Uterus (tissue), 4 donors: ENCODE results near the gene HELT. TPM values are rescaled to one million over a fixed set of nuclear protein-coding genes. Genes with fewer than 3 reads are reported as not detected.
A peak's percentile ranks its signal among the peaks of the same experiment; 100 is the strongest.

Experiments
- DNase-seq, 2 donors: peaks; one replicate each; pipeline ENCODE4 v3.0.0-alpha.2; 2019 to 2020
- H3K27ac ChIP-seq, 2 donors: fragments of 200-600 bp; sonication (generic); 1 replicate in 1 of 2; 2 replicates in 1 of 2; pipeline ENCODE4 v1.5.1; 2016 to 2018
- H3K27me3 ChIP-seq, 2 donors: fragments of 200-600 bp; sonication (generic); one replicate each; pipeline ENCODE4 v1.5.1; 2018 to 2019; ENCODE audit warnings: control low read depth in 1 of 2
- H3K36me3 ChIP-seq, 2 donors: fragments of 200-600 bp; sonication (generic); one replicate each; pipeline ENCODE4 v1.5.1; 2019; ENCODE audit warnings: control low read depth in 1 of 2
- H3K4me1 ChIP-seq, 2 donors: fragments of 200-600 bp; sonication (generic); one replicate each; pipeline ENCODE4 v1.5.1; 2018 to 2019; ENCODE audit warnings: control low read depth in 1 of 2
- H3K4me3 ChIP-seq, 2 donors: fragments of 200-600 bp; sonication (generic); 1 replicate in 1 of 2; 2 replicates in 1 of 2; pipeline ENCODE4 v1.5.1; 2018 to 2019; ENCODE audit warnings: mild to moderate bottlenecking in 1 of 2
- H3K9me3 ChIP-seq, 2 donors: fragments of 200-600 bp; sonication (generic); one replicate each; pipeline ENCODE4 v1.5.1; 2019; ENCODE audit warnings: control low read depth in 1 of 2
- POLR2A ChIP-seq, 2 donors: fragments of 450-650 bp; IDR thresholded peaks; one replicate each; pipeline ENCODE4 v1.6.1; 2016; ENCODE audit warnings: antibody characterized with exemption in 2 of 2, mild to moderate bottlenecking in 1 of 2, moderate library complexity in 1 of 2
- intact Hi-C: fragments of 100-400 bp; cut with DNase I; formaldehyde crosslinking; loops from one replicate; pipeline ENCODE4 v1.15.1; 2023; ENCODE audit warnings: low total_unique reads
- total RNA-seq, 4 donors: library from RNA; depleted of rRNA in 3 of 4; stranded (reverse); fragments of >200 nt in 3 of 4; gene quantifications; one replicate each; pipeline versions ENCODE4 v1.1.0 to v1.2.4, GENCODE V29; 2014 to 2023
- TF ChIP-seq, protein P1 (sequence below), 4 experiments: fragments of 200-600 bp in 2 of 4; fragments of 450-650 bp in 2 of 4; sonication (generic) in 2 of 4; IDR thresholded peaks; one replicate each; pipeline ENCODE4 v1.5.1; 2016 to 2019; ENCODE audit warnings: antibody characterized with exemption in 4 of 4, mild to moderate bottlenecking in 2 of 4, moderate library complexity in 1 of 4
- donor health status: DM: yes; HTN: yes; CAD: no.

HELT gene
- total RNA-seq, 4 donors from 2014 or later = not detected

DNA sequence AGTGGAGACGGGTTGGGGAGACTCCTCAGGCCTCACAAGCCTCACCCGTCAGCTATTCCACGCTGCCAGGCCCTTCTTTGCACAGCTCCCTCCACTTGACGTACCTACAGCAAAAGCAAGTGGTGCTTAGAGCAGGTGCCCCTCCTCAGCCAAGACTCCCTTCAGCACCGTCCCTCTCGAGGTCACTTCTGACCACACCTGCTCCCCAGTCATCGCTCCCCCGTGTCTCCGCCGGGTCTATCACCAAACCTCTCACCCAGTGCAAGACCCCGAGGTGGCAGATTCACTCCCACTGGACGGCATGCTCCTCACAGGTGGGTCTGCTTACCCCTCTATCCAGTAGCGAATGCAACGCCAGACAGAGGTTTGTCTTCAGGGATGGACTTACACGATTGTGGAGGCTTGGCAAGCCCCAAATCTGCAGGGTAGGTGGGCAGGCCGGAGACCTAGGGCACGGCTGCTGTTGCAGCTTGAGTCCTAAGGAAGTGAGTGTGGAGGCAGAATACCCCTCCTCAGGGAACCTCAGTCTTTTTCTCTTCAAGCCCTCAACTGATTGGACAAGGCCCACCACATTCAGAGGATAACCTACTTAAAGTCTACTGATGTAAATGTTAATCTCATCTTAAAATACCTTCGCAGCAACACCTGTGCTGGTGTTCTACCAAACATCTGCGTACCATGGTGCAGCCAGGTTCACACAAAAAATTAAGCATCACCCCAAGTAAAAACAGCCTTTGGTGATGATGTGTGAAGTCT is 14.5 kb upstream of the HELT start:
- DNase-seq = no peak
- Histone ChIP-seq H3K27me3 (no peaks in the 10 kb centered on the region), H3K9me3 (no peaks in the 10 kb centered on the region), H3K4me3 (no peak overlapping the region), H3K27ac (no peak overlapping the region), H3K36me3 (no peaks in the 10 kb centered on the region), H3K4me1 (no peaks in the 10 kb centered on the region)
- TF ChIP-seq POLR2A (IDR thresholded peaks at IDR 0.05) = no peak
- TF ChIP-seq, protein P1, sequence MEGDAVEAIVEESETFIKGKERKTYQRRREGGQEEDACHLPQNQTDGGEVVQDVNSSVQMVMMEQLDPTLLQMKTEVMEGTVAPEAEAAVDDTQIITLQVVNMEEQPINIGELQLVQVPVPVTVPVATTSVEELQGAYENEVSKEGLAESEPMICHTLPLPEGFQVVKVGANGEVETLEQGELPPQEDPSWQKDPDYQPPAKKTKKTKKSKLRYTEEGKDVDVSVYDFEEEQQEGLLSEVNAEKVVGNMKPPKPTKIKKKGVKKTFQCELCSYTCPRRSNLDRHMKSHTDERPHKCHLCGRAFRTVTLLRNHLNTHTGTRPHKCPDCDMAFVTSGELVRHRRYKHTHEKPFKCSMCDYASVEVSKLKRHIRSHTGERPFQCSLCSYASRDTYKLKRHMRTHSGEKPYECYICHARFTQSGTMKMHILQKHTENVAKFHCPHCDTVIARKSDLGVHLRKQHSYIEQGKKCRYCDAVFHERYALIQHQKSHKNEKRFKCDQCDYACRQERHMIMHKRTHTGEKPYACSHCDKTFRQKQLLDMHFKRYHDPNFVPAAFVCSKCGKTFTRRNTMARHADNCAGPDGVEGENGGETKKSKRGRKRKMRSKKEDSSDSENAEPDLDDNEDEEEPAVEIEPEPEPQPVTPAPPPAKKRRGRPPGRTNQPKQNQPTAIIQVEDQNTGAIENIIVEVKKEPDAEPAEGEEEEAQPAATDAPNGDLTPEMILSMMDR (IDR thresholded peaks at IDR 0.05) = no peak
- intact Hi-C loops = no loop called here

DNA sequence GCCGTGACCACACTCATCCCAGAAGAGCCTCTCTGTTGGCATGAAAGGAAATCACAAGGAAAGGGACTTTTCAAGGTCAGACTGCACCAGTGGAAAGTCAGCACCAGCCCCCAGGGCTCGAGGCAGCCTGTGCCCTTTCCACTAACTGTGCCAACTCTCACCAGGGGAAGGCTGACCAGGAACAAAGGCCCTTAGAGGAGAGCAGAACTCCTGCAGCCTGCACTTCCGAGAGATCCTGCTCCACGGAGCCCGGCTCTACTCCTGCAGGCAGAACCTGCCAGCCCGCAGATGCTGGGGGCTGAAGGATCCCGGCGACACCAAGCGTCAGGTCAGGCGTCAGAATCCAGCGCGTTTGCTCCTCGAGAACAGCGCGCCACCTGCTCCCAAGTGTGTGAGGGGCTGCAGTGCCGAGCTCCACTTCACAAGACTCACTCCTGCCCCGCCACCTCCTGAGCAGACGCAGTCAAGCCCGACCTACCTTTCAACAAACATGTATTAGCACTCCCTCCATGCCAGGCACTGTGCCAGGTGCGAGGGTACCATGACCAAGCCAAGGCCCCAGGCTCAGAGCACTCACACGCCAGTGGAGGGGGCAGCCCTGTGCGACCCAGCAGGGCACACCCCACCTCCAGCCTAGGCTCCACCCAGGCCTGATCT is 13.6 kb upstream of the HELT start:
- H3K4me3 ChIP-seq = no peak overlapping the region
- intact Hi-C loops = no loop called here
- H3K36me3 ChIP-seq = no peaks in the 10 kb centered on the region
- H3K27ac ChIP-seq = no peak overlapping the region
- no peak for TF ChIP-seq POLR2A (IDR thresholded peaks at IDR 0.05)
- TF ChIP-seq, protein P1 (IDR thresholded peaks at IDR 0.05) = no peak
- no peaks in the 10 kb centered on the region for H3K4me1 ChIP-seq
- H3K27me3 ChIP-seq = no peaks in the 10 kb centered on the region
- DNase-seq = peak in 1 of 2 donors; percentile 23
- H3K9me3 ChIP-seq = no peaks in the 10 kb centered on the region

DNA sequence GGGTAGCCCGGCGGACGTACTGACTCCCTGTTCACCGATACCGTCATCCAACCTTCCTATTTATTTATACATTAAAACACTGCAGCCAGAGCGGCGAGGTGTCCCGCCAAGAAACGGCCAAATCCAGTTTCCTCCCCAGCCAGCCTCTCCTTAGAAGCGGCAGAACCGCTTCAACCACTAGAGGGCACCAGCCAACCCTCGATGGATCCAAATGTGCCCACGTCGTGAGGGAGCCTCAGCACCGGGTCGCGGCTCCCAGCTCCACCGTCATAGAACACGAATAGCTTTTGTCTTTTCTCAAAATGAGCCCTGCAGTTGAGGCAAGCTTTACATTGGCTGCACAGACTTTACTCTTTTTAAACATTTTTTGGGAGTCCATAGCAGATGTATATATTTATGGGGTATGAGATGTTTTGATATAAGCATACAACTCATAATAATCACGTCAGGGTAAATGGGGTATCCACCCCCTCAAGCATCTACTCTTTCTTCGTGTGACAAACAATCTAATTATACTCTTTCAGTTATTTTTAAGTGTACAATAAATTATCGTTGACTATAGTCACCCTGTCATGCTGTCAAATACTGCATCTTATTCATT is 13.0 kb upstream of the HELT start:
- intact Hi-C loops = no loop called here
- no peak overlapping the region for H3K4me3 ChIP-seq

GRCh38 chr4:185011408-185011807 is 6.9 kb upstream of the HELT start:
- intact Hi-C loops = no loop called here
- no peak for TF ChIP-seq POLR2A (IDR thresholded peaks at IDR 0.05)
- TF ChIP-seq, protein P1 (IDR thresholded peaks at IDR 0.05) = no peak
- Histone ChIP-seq H3K27ac (no peak overlapping the region), H3K36me3 (no peaks in the 10 kb centered on the region), H3K4me3 (no peak overlapping the region), H3K4me1 (no peaks in the 10 kb centered on the region), H3K9me3 (no peaks in the 10 kb centered on the region), H3K27me3 (peaks cover 0 to 3% of the 10 kb centered on the region in 2 donors)
- DNase-seq = no peak

More for the DNA sequence above, 13.0 kb upstream of the HELT start:
- DNase-seq = peak; percentile 71 to 78
- Histone ChIP-seq H3K27me3 (no peaks in the 10 kb centered on the region), H3K27ac (no peak overlapping the region), H3K36me3 (no peaks in the 10 kb centered on the region), H3K9me3 (no peaks in the 10 kb centered on the region), H3K4me1 (no peaks in the 10 kb centered on the region)
- TF ChIP-seq POLR2A (IDR thresholded peaks at IDR 0.05) = no peak
- TF ChIP-seq, protein P1 (IDR thresholded peaks at IDR 0.05) = peak; percentile 61 to 87 (median 72)
